ENCODE measurements around the gene PSMA5.

Gene PSMA5

DNA sequence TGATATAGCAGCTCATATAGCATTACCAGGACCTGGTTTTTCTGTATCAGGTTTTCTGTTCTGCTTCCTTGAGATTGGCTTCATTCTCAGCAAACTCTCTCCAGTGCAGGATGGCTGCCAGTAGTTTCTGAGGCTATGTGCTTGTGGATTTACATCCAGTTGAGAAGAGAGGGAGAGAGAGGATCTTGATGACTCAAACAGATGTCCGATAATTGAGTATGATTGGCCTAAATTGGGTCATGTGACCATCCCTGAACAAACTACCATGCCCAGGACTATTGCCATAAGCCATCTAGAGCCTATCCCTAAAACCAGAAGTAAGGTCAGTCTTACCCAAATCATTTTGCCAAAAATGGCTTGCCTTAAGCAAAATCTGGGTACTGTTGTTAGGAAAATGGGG is 18.1 kb upstream of the PSMA5 start:
- TF ChIP-seq, protein P1, sequence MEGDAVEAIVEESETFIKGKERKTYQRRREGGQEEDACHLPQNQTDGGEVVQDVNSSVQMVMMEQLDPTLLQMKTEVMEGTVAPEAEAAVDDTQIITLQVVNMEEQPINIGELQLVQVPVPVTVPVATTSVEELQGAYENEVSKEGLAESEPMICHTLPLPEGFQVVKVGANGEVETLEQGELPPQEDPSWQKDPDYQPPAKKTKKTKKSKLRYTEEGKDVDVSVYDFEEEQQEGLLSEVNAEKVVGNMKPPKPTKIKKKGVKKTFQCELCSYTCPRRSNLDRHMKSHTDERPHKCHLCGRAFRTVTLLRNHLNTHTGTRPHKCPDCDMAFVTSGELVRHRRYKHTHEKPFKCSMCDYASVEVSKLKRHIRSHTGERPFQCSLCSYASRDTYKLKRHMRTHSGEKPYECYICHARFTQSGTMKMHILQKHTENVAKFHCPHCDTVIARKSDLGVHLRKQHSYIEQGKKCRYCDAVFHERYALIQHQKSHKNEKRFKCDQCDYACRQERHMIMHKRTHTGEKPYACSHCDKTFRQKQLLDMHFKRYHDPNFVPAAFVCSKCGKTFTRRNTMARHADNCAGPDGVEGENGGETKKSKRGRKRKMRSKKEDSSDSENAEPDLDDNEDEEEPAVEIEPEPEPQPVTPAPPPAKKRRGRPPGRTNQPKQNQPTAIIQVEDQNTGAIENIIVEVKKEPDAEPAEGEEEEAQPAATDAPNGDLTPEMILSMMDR (IDR thresholded peaks at IDR 0.05; ENCODE audit: low read depth, low read length), result no peak
- DNase-seq (ENCODE audit: extremely low read depth, low read depth), result no peak

DNA sequence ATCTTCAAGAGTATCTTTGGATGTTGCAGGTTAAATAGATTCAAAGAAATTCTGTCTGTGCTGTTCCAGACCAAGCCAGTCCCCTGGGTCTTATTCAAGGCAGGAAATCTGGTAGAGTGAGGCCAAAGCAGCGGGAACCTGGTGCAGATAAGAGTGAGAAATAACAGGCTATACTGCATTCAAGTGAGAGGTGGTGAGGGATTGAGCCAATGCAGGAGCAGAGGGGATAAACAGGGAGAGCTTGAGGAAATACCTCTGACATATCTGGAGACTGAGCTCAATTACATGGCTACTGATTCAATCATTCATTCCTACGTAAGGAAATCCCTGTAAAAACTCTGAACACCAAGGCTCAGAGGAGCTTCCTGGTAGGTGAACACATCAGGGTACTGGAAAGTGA is 17.2 kb upstream of the PSMA5 start:
- TF ChIP-seq, protein P1 (IDR thresholded peaks at IDR 0.05; ENCODE audit: low read depth, low read length), result no peak
- DNase-seq (ENCODE audit: extremely low read depth, low read depth), result no peak

DNA sequence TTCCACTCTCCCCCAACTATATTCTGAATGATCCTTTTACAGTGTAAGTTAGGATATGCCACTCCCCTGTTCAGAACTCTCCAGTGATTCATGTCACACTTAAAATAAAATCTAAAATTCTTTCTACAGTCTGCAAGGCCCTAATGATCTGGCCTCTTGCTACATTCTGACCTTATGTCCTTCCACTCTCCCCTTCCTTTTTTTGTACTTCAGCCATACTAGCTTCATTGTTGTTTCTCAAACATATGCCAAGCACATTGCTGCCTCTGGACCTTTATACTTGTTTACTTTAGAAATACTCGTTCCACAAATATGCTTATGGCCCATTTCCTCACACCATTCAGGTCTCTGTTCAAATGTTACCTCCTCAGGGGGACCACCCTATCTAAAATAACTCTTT is 14.8 kb upstream of the PSMA5 start:
- no peak for DNase-seq (ENCODE audit: extremely low read depth, low read depth)
- TF ChIP-seq, protein P1 (IDR thresholded peaks at IDR 0.05; ENCODE audit: low read depth, low read length), result no peak

DNA sequence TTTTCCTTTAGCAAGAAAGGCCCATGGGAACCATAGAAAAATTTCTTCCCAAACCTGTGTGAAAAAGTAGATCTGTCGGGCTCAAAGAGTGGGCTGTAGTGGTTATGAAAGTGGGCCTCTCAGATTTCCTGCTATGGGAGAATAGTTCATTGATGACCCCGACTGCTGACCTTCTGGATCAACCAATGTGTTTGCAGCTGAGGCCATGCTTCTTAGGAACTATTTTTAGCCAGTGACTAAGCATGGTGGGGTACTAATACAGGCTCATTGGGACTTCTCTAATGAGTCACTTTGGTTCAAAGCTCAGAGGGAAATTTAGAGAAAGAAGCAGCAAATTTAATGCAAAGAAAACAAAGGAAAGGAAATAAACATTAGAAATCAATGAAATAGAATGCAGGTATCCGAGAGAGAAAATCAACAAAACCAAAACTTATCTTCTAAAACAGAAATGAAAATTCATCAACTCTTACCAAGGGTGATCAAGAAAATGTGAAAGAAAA is 12.6 kb upstream of the PSMA5 start:
- DNase-seq (ENCODE audit: extremely low read depth, low read depth), result peak; percentile 51

DNA sequence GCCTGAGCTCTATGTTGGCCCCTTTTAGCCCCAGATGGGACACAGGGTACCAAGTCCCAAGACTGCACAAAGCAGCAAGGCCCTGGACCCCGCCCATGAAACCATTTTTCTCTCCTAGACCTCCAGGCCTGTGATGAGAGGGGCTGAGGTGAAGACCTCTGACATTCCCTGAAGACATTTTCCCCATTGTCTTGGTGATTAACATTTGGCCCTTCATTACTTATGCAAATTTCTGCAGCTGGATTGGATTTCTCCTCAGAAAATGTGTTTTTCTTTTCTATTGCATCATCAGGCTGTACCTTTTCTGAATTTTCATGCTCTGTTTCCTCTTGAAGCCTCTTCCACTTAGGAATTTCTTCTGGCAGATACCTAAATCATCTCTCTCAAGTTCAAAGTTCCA is 8.2 kb upstream of the PSMA5 start:
- TF ChIP-seq, protein P1 (IDR thresholded peaks at IDR 0.05; ENCODE audit: low read depth, low read length), result no peak
- no peak for DNase-seq (ENCODE audit: extremely low read depth, low read depth)

More for the DNA sequence above, 12.6 kb upstream of the PSMA5 start:
- TF ChIP-seq, protein P1 (IDR thresholded peaks at IDR 0.05; ENCODE audit: low read depth, low read length), result no peak

DNA sequence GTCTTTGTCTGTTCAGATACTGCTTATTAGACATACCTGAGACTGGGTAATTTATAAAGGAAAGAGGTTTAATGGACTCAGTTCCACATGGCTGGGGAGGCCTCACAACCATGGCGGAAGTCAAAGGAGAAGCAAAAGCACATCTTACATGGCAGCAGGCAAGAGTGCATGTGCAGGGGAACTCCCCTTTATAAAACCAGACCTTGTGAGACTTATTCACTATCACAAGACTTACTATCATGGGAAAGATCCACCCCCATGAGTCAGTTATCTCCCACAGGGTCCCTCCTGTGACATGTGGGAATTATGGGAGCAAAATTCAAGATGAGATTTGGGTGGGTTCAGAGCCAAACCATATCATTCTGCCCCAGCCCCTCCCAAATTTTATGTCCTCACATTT is 7.1 kb upstream of the PSMA5 start:
- DNase-seq (ENCODE audit: extremely low read depth, low read depth), result no peak
- TF ChIP-seq, protein P1 (IDR thresholded peaks at IDR 0.05; ENCODE audit: low read depth, low read length), result no peak

DNA sequence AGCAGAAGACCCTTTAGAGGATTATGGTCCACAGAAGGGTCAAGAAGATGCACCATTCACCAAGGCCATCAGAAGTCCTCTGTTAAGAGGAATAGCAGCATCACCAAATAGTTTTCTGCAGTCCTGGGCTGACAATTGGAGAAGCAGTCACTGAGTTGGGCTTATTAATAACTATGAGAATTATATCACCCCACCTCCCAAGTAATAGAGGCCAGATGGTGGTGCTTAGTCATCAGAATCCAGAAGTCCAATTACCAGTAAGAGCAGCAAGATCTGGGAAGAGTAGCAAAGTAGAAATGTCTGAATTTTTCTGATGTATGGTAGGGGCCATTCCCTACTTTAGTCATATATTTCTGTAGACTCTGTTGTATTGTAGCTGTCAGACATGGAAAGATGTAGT is 6.1 kb upstream of the PSMA5 start:
- no peak for DNase-seq (ENCODE audit: extremely low read depth, low read depth)
- TF ChIP-seq, protein P1 (IDR thresholded peaks at IDR 0.05; ENCODE audit: low read depth, low read length), result no peak

Measured in AG09319 (cell line).